WTC11 (cell line): ENCODE data around the gene DISC1.

Experiments used
- CBFB ChIP-seq: sonication (generic); formaldehyde crosslinking; IDR thresholded peaks from 2 replicates; pipeline ENCODE4 v1.8.1; 2022; ENCODE audit warnings: mild to moderate bottlenecking, low read depth, missing genetic modification reagents
- CREM ChIP-seq: sonication (generic); formaldehyde crosslinking; IDR thresholded peaks from 2 replicates; pipeline ENCODE4 v1.8.1; 2022; ENCODE audit warnings: mild to moderate bottlenecking, missing genetic modification reagents, moderate library complexity
- CTCF ChIP-seq: fragments of 200-600 bp; IDR thresholded peaks from 2 replicates; pipeline ENCODE4 v1.8.0; 2022; ENCODE audit warnings: antibody characterized with exemption

- no peak for TF ChIP-seq CREM (CRISPR knock-in tag)
- TF ChIP-seq CBFB (CRISPR knock-in tag) = no peak
- no peak for TF ChIP-seq CTCF
Observed at GRCh38 chr1:231918239-231919015, 291.8 kb downstream of the DISC1 start.
